ENCODE results near the gene TFPI.

DNA sequence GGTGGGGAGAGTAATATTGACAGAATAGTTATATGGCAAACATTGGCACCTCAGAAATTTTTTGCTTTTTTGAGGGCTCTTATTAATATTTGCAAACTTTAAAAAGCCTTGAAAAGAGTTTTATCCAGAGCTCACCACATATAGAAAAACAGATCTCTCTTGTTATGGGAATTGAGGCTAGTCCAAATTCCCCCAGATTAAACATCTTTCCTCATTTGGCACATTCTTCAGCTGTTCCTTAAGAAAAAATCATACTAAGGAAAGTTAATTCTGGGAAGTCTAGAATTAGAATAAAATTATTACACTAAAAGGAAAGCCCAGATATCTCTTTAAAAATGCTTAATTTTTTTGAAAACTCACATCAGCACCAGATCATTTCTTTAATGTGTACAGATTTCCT lies 5.6 kb downstream of the TFPI start:
- TF ChIP-seq, protein P1, sequence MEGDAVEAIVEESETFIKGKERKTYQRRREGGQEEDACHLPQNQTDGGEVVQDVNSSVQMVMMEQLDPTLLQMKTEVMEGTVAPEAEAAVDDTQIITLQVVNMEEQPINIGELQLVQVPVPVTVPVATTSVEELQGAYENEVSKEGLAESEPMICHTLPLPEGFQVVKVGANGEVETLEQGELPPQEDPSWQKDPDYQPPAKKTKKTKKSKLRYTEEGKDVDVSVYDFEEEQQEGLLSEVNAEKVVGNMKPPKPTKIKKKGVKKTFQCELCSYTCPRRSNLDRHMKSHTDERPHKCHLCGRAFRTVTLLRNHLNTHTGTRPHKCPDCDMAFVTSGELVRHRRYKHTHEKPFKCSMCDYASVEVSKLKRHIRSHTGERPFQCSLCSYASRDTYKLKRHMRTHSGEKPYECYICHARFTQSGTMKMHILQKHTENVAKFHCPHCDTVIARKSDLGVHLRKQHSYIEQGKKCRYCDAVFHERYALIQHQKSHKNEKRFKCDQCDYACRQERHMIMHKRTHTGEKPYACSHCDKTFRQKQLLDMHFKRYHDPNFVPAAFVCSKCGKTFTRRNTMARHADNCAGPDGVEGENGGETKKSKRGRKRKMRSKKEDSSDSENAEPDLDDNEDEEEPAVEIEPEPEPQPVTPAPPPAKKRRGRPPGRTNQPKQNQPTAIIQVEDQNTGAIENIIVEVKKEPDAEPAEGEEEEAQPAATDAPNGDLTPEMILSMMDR (IDR thresholded peaks at IDR 0.05): no peak
- TF ChIP-seq TP53 (CRISPR knock-in tag; IDR thresholded peaks at IDR 0.05) (no peak), JUN (CRISPR knock-in tag; IDR thresholded peaks at IDR 0.05) (no peak), ESRRA (CRISPR knock-in tag; IDR thresholded peaks at IDR 0.05; ENCODE audit: borderline replicate concordance) (no peak), ZNF263 (CRISPR knock-in tag; IDR thresholded peaks at IDR 0.05; ENCODE audit: low read depth) (no peak)
- TF ChIP-seq, protein P2, sequence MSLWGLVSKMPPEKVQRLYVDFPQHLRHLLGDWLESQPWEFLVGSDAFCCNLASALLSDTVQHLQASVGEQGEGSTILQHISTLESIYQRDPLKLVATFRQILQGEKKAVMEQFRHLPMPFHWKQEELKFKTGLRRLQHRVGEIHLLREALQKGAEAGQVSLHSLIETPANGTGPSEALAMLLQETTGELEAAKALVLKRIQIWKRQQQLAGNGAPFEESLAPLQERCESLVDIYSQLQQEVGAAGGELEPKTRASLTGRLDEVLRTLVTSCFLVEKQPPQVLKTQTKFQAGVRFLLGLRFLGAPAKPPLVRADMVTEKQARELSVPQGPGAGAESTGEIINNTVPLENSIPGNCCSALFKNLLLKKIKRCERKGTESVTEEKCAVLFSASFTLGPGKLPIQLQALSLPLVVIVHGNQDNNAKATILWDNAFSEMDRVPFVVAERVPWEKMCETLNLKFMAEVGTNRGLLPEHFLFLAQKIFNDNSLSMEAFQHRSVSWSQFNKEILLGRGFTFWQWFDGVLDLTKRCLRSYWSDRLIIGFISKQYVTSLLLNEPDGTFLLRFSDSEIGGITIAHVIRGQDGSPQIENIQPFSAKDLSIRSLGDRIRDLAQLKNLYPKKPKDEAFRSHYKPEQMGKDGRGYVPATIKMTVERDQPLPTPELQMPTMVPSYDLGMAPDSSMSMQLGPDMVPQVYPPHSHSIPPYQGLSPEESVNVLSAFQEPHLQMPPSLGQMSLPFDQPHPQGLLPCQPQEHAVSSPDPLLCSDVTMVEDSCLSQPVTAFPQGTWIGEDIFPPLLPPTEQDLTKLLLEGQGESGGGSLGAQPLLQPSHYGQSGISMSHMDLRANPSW (CRISPR knock-in tag; conservative IDR thresholded peaks at IDR 0.05; ENCODE audit: low read depth): no peak
- TF ChIP-seq, protein P3, sequence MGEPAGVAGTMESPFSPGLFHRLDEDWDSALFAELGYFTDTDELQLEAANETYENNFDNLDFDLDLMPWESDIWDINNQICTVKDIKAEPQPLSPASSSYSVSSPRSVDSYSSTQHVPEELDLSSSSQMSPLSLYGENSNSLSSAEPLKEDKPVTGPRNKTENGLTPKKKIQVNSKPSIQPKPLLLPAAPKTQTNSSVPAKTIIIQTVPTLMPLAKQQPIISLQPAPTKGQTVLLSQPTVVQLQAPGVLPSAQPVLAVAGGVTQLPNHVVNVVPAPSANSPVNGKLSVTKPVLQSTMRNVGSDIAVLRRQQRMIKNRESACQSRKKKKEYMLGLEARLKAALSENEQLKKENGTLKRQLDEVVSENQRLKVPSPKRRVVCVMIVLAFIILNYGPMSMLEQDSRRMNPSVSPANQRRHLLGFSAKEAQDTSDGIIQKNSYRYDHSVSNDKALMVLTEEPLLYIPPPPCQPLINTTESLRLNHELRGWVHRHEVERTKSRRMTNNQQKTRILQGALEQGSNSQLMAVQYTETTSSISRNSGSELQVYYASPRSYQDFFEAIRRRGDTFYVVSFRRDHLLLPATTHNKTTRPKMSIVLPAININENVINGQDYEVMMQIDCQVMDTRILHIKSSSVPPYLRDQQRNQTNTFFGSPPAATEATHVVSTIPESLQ (CRISPR knock-in tag; IDR thresholded peaks at IDR 0.05): no peak
- TF ChIP-seq, protein P4, sequence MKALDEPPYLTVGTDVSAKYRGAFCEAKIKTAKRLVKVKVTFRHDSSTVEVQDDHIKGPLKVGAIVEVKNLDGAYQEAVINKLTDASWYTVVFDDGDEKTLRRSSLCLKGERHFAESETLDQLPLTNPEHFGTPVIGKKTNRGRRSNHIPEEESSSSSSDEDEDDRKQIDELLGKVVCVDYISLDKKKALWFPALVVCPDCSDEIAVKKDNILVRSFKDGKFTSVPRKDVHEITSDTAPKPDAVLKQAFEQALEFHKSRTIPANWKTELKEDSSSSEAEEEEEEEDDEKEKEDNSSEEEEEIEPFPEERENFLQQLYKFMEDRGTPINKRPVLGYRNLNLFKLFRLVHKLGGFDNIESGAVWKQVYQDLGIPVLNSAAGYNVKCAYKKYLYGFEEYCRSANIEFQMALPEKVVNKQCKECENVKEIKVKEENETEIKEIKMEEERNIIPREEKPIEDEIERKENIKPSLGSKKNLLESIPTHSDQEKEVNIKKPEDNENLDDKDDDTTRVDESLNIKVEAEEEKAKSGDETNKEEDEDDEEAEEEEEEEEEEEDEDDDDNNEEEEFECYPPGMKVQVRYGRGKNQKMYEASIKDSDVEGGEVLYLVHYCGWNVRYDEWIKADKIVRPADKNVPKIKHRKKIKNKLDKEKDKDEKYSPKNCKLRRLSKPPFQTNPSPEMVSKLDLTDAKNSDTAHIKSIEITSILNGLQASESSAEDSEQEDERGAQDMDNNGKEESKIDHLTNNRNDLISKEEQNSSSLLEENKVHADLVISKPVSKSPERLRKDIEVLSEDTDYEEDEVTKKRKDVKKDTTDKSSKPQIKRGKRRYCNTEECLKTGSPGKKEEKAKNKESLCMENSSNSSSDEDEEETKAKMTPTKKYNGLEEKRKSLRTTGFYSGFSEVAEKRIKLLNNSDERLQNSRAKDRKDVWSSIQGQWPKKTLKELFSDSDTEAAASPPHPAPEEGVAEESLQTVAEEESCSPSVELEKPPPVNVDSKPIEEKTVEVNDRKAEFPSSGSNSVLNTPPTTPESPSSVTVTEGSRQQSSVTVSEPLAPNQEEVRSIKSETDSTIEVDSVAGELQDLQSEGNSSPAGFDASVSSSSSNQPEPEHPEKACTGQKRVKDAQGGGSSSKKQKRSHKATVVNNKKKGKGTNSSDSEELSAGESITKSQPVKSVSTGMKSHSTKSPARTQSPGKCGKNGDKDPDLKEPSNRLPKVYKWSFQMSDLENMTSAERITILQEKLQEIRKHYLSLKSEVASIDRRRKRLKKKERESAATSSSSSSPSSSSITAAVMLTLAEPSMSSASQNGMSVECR (CRISPR knock-in tag; IDR thresholded peaks at IDR 0.05; ENCODE audit: borderline replicate concordance): no peak
- TF ChIP-seq, protein P5, sequence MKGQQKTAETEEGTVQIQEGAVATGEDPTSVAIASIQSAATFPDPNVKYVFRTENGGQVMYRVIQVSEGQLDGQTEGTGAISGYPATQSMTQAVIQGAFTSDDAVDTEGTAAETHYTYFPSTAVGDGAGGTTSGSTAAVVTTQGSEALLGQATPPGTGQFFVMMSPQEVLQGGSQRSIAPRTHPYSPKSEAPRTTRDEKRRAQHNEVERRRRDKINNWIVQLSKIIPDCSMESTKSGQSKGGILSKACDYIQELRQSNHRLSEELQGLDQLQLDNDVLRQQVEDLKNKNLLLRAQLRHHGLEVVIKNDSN (CRISPR knock-in tag; IDR thresholded peaks at IDR 0.05): no peak
- TF ChIP-seq, protein P6, sequence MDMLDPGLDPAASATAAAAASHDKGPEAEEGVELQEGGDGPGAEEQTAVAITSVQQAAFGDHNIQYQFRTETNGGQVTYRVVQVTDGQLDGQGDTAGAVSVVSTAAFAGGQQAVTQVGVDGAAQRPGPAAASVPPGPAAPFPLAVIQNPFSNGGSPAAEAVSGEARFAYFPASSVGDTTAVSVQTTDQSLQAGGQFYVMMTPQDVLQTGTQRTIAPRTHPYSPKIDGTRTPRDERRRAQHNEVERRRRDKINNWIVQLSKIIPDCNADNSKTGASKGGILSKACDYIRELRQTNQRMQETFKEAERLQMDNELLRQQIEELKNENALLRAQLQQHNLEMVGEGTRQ (CRISPR knock-in tag; IDR thresholded peaks at IDR 0.05): no peak
- TF ChIP-seq, protein P7, sequence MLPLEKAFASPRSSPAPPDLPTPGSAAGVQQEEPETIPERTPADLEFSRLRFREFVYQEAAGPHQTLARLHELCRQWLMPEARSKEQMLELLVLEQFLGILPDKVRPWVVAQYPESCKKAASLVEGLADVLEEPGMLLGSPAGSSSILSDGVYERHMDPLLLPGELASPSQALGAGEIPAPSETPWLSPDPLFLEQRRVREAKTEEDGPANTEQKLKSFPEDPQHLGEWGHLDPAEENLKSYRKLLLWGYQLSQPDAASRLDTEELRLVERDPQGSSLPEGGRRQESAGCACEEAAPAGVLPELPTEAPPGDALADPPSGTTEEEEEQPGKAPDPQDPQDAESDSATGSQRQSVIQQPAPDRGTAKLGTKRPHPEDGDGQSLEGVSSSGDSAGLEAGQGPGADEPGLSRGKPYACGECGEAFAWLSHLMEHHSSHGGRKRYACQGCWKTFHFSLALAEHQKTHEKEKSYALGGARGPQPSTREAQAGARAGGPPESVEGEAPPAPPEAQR (CRISPR knock-in tag; IDR thresholded peaks at IDR 0.05): no peak
- TF ChIP-seq, protein P8, sequence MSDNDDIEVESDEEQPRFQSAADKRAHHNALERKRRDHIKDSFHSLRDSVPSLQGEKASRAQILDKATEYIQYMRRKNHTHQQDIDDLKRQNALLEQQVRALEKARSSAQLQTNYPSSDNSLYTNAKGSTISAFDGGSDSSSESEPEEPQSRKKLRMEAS (CRISPR knock-in tag; IDR thresholded peaks at IDR 0.05): no peak
